PFSK-1 (cell line): Measurements from ENCODE around the gene ACAP1.

Experiments
- FOXP2 ChIP-seq: optimal IDR thresholded peaks from 2 replicates; pipeline ENCODE3; 2011; ENCODE audit warnings: borderline replicate concordance, control low read depth, inconsistent platforms; ENCODE audit not compliant: insufficient read depth; ENCODE audit errors: extremely low read length, extremely low read depth
- POLR2AphosphoS5 ChIP-seq: IDR thresholded peaks from 2 replicates; pipeline ENCODE4 v1.6.1; 2012; ENCODE audit warnings: low read depth, mild to moderate bottlenecking, control low read depth, low read length, moderate library complexity
- SIN3A ChIP-seq: IDR thresholded peaks from 2 replicates; pipeline ENCODE4 v1.6.1; 2012; ENCODE audit warnings: mild to moderate bottlenecking, low read length, moderate library complexity, borderline replicate concordance; ENCODE audit not compliant: insufficient read depth
- TAF1 ChIP-seq: IDR thresholded peaks from 2 replicates; pipeline ENCODE4 v1.6.1; 2012; ENCODE audit warnings: low read length, control low read depth, borderline replicate concordance; ENCODE audit not compliant: insufficient read depth
- TF ChIP-seq, protein P1 (sequence below), 2 experiments: IDR thresholded peaks; 2 replicates each; pipeline versions ENCODE4 v1.6.1 to v1.8.0; 2011 to 2012; ENCODE audit warnings: low read depth in 2 of 2, low read length in 2 of 2, control low read depth in 1 of 2, inconsistent platforms in 1 of 2, mild to moderate bottlenecking in 1 of 2, moderate library complexity in 1 of 2; ENCODE audit not compliant: insufficient read depth in 1 of 2

The ACAP1 gene

DNA sequence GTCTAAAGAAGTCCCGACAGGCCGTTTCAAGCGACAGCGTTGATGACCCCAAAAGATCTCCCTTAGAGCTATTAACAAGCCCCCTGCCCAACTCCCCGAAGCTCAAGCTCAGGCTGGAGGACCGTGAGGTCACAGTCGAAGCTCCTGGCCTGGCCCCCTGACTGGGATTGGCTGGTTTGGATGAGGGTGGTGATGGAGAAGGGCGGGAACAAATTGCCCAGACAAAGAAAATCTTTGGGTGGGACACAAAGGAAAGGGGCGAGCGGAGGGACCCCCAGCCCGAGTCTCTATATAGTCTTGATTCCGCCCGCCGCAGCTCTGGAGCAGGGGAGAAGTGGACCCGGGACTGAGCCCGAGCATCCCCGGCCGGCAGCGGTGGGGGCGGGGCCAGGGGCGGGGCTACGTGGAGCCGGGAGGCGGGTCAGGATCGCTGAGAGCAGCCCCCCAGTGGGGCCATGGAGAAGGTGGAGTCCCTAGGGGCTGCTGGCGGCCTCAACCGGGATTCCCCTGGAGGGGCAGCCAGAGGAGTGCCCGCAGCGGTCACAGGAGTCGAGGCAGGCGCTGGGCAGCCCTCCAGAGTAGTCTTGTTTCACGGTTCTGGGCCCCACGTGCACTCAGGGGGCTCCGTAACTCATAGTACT, 6.2 kb upstream of the ACAP1 start:
- TF ChIP-seq, protein P1, sequence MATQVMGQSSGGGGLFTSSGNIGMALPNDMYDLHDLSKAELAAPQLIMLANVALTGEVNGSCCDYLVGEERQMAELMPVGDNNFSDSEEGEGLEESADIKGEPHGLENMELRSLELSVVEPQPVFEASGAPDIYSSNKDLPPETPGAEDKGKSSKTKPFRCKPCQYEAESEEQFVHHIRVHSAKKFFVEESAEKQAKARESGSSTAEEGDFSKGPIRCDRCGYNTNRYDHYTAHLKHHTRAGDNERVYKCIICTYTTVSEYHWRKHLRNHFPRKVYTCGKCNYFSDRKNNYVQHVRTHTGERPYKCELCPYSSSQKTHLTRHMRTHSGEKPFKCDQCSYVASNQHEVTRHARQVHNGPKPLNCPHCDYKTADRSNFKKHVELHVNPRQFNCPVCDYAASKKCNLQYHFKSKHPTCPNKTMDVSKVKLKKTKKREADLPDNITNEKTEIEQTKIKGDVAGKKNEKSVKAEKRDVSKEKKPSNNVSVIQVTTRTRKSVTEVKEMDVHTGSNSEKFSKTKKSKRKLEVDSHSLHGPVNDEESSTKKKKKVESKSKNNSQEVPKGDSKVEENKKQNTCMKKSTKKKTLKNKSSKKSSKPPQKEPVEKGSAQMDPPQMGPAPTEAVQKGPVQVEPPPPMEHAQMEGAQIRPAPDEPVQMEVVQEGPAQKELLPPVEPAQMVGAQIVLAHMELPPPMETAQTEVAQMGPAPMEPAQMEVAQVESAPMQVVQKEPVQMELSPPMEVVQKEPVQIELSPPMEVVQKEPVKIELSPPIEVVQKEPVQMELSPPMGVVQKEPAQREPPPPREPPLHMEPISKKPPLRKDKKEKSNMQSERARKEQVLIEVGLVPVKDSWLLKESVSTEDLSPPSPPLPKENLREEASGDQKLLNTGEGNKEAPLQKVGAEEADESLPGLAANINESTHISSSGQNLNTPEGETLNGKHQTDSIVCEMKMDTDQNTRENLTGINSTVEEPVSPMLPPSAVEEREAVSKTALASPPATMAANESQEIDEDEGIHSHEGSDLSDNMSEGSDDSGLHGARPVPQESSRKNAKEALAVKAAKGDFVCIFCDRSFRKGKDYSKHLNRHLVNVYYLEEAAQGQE (IDR thresholded peaks at IDR 0.05; ENCODE audit: insufficient read depth in 1 of 2, low read depth in 2 of 2, low read length in 2 of 2), result no peak
- 0 out of 2 replicates have a peak, but pooled peaks have one; percentile 49 for TF ChIP-seq POLR2AphosphoS5
- TF ChIP-seq SIN3A, result no peak
- peak; percentile 51; the same call in 1 of the 2 replicates for TF ChIP-seq TAF1
- no peak for TF ChIP-seq FOXP2

DNA sequence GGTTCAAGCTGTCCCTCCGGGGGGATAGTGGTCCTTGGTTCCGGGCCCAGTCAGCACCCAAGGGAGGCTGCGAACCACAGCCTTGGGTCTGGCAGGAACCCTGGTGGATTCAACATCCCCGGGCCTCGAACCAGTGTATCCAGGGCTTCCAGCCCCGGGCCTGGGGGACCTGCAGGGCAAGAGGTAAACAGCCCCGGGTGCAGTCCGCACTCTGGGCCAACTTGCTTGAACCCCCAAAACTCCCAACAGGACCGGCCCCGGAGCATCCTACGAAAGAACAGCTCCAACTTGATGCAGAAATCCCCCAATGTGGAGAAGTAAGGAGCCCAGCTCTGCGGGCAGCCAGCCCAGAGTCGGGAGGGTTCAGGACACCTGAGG, 5.7 kb upstream of the ACAP1 start:
- no peak for TF ChIP-seq FOXP2
- TF ChIP-seq POLR2AphosphoS5, result no peak
- TF ChIP-seq, protein P1 (IDR thresholded peaks at IDR 0.05; ENCODE audit: insufficient read depth in 1 of 2, low read depth in 2 of 2, low read length in 2 of 2), result no peak
- no peak for TF ChIP-seq TAF1
- TF ChIP-seq SIN3A, result no peak

DNA sequence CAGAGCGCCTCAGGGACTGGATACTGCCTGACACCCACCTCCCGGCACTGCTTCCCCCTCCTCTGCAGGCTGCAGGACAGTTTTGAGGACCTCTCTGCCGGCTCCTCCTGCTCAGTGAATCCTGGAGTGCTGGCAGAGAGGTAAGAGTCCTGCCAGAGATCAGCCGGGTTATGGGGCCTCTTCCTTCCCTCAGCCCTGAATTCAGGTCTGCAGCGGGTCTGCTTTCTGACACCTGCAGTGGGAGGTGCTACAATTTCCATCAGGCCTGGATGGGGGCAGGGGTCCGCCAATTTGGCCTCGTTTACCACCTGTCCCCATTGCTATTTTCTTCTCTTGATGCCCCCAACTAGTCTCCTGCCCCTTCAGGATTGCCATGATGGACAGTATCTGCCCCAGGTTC, 4.2 kb upstream of the ACAP1 start:
- TF ChIP-seq TAF1 (no peak), SIN3A (no peak), POLR2AphosphoS5 (no peak), FOXP2 (no peak)
- TF ChIP-seq, protein P1 (IDR thresholded peaks at IDR 0.05; ENCODE audit: insufficient read depth in 1 of 2, low read depth in 2 of 2, low read length in 2 of 2), result no peak

DNA sequence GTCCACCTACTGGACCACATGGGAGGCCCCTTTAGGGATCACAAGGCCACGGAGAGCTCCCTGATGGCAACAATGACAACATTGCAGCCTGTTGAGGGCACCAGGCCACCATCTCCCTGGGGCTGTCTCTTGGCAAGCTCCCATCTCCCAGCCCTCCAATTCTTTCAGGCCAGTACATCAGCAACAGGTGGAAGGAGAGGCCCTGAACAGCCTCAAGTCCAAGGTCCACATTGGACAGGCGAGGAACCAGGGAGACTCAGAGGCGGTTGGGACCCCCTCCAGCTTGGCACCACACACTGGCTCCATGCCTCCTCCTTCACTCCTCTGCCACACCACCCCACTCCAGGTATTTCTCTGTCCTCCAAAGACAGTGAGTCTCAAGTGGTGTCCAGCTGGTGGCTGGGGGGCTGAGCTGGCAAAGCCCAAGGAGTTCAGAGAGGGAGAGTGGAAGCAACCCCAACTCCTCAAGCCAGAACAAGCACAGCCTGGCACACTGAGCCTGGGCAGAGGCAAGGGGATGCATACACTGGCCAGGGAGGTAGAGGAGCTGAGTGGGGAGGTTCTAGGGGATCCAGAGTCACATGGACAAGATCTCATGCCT, 1.3 kb upstream of the ACAP1 start:
- TF ChIP-seq, protein P1 (IDR thresholded peaks at IDR 0.05; ENCODE audit: insufficient read depth in 1 of 2, low read depth in 2 of 2, low read length in 2 of 2), result no peak
- TF ChIP-seq SIN3A, result no peak
- no peak for TF ChIP-seq POLR2AphosphoS5
- TF ChIP-seq FOXP2, result no peak
- TF ChIP-seq TAF1, result no peak

DNA sequence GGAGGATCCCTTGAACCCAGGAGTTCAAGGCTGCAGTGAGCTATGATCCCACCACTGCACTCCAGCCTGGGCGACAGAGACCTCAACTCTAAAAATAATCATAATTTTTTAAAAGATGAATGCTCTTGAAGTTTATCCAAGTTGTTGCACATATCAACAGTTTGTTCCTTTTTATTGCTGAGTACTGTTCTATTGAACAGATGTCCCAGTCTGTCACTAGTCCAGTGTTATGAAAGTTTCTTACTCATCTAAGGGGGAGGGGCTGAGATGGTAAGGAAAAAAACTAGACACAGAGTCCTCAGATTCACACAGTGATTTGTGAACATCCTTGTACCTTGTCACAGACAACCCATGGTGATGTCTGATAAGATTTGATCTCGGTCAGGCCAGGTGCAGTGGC, 3.9 kb downstream of the ACAP1 start:
- TF ChIP-seq SIN3A (no peak), FOXP2 (no peak), POLR2AphosphoS5 (no peak), TAF1 (no peak)
- TF ChIP-seq, protein P1 (IDR thresholded peaks at IDR 0.05; ENCODE audit: insufficient read depth in 1 of 2, low read depth in 2 of 2, low read length in 2 of 2), result no peak
